Body of pancreas (tissue), 4 donors: Measurements from ENCODE around the gene QRFP. TPM values are rescaled to one million over a fixed set of nuclear protein-coding genes. Genes with fewer than 3 reads are reported as not detected.

Experiments used
- ATAC-seq: fragments of 150-250 bp; one replicate; pipeline ENCODE4 v1.9.1; 2016
- DNase-seq, 4 donors: peaks; one replicate each; pipeline ENCODE4 v3.0.0-alpha.2; 2019
- H3K27ac ChIP-seq, 4 donors: fragments of 200-600 bp; sonication (generic); 1 replicate in 3 of 4; 2 replicates in 1 of 4; pipeline versions ENCODE4 v1.5.1 to v1.6.1; 2016 to 2019; ENCODE audit warnings: mild to moderate bottlenecking in 1 of 4, mixed read lengths in 1 of 4, moderate library complexity in 1 of 4
- H3K27me3 ChIP-seq, 2 donors: fragments of 200-600 bp; sonication (generic); one replicate each; pipeline ENCODE4 v1.6.0; 2016; ENCODE audit warnings: mild to moderate bottlenecking in 1 of 2
- H3K36me3 ChIP-seq, 2 donors: fragments of 200-600 bp; sonication (generic); replicated peaks in 1 of 2; 2 replicates each; pipeline ENCODE4 v1.5.1; 2016; ENCODE audit warnings: low read depth in 2 of 2; ENCODE audit not compliant: insufficient read depth in 1 of 2
- H3K4me1 ChIP-seq: fragments of 200-600 bp; sonication (generic); one replicate; pipeline ENCODE4 v1.6.0; 2016
- H3K4me3 ChIP-seq, 2 donors: fragments of 200-600 bp; sonication (generic); 1 replicate in 1 of 2; 2 replicates in 1 of 2; pipeline ENCODE4 v1.5.1; 2016 to 2019
- H3K9me3 ChIP-seq, 3 donors: fragments of 200-600 bp; sonication (generic); 1 replicate in 2 of 3; 2 replicates in 1 of 3; pipeline ENCODE4 v1.5.1; 2016
- CTCF ChIP-seq, 7 experiments: fragments of 450-650 bp in 4 of 7; fragments of 200-600 bp in 3 of 7; sonication (generic) in 3 of 7; IDR thresholded peaks; one replicate each; pipeline ENCODE4 v1.5.1; 2016 to 2019; ENCODE audit warnings: antibody characterized with exemption in 7 of 7
- POLR2A ChIP-seq, 3 donors: fragments of 450-650 bp; IDR thresholded peaks; one replicate each; pipeline ENCODE4 v1.6.1; 2016; ENCODE audit warnings: antibody characterized with exemption in 3 of 3, mild to moderate bottlenecking in 2 of 3
- WGBS, 2 donors: methylation state at CpG; one replicate each; pipeline ENCODE4 v1.1.5; 2017; 5-methylcytosine and 5-hydroxymethylcytosine counted together
- intact Hi-C: fragments of 100-400 bp; cut with DNase I; formaldehyde crosslinking; loops from one replicate; pipeline ENCODE4 v1.15.1; 2023
- total RNA-seq, 2 donors: library from RNA; depleted of rRNA; stranded (reverse); fragments of >200 nt; gene quantifications; one replicate each; pipeline ENCODE4 v1.1.0, GENCODE V29; 2016

The QRFP gene
- total RNA-seq, 2 donors from 2014 or later = not detected

- peaks cover 44% of the 10 kb centered on the region for H3K4me1 ChIP-seq
- DNase-seq (peak in 3 of 4 donors; percentile 43 to 66 (median 51)), ATAC-seq (peak; percentile 64)
- intact Hi-C loops = no loop called here
- no peaks in the 10 kb centered on the region for H3K36me3 ChIP-seq
- H3K4me3 ChIP-seq = no peak overlapping the region
- 64 to 74% methylated on average over 11 to 13 of the region's 13 CpGs for WGBS, 2 donors
- TF ChIP-seq CTCF (IDR thresholded peaks at IDR 0.05) = no peak
- TF ChIP-seq POLR2A (IDR thresholded peaks at IDR 0.05) = no peak
- no peaks in the 10 kb centered on the region for H3K27me3 ChIP-seq
- H3K9me3 ChIP-seq = no peaks in the 10 kb centered on the region
- peak overlapping the region; percentile 1 to 78 (median 70) for H3K27ac ChIP-seq
Observed at GRCh38 chr9:130847306-130848217, 49.0 kb downstream of the QRFP start.

- no peak for TF ChIP-seq CTCF (IDR thresholded peaks at IDR 0.05)
- TF ChIP-seq POLR2A (IDR thresholded peaks at IDR 0.05) = no peak
- 42 to 47% methylated on average over 12 of the region's 12 CpGs for WGBS, 2 donors
- intact Hi-C loops = no loop called here
- Histone ChIP-seq H3K27ac (peak overlapping the region; percentile 40 to 78 (median 70)), H3K4me1 (peaks cover 44% of the 10 kb centered on the region), H3K27me3 (no peaks in the 10 kb centered on the region), H3K9me3 (no peaks in the 10 kb centered on the region), H3K36me3 (no peaks in the 10 kb centered on the region), H3K4me3 (no peak overlapping the region)
- DNase-seq = peak in 3 of 4 donors; percentile 31 to 47 (median 47)
- peak; percentile 41 for ATAC-seq
Observed at GRCh38 chr9:130846487-130847305, 49.9 kb downstream of the QRFP start.

GRCh38 chr9:130845901-130846481 is 50.6 kb downstream of the QRFP start:
- no peak overlapping the region for H3K4me3 ChIP-seq
- 44 to 55% methylated on average over 7 of the region's 7 CpGs for WGBS, 2 donors
- H3K27ac ChIP-seq = peak overlapping the region; percentile 40 to 78 (median 70)
- TF ChIP-seq CTCF (IDR thresholded peaks at IDR 0.05) (no peak), POLR2A (IDR thresholded peaks at IDR 0.05) (no peak)
- ATAC-seq = peak; percentile 23
- DNase-seq = no peak
- H3K4me1 ChIP-seq = peaks cover 44% of the 10 kb centered on the region
- intact Hi-C loops = no loop called here
- no peaks in the 10 kb centered on the region for H3K9me3 ChIP-seq
- no peaks in the 10 kb centered on the region for H3K36me3 ChIP-seq
- no peaks in the 10 kb centered on the region for H3K27me3 ChIP-seq

GRCh38 chr9:130845254-130845653 is 51.4 kb downstream of the QRFP start:
- H3K27me3 ChIP-seq = no peaks in the 10 kb centered on the region
- 78 to 81% methylated on average over 10 of the region's 10 CpGs for WGBS, 2 donors
- H3K27ac ChIP-seq = peak overlapping the region in 3 of 4 donors; percentile 66 to 78 (median 74)
- ATAC-seq (no peak), DNase-seq (no peak)
- H3K4me1 ChIP-seq = peaks cover 44% of the 10 kb centered on the region
- H3K36me3 ChIP-seq = no peaks in the 10 kb centered on the region
- intact Hi-C loops = no loop called here
- TF ChIP-seq POLR2A (IDR thresholded peaks at IDR 0.05) = no peak
- H3K9me3 ChIP-seq = no peaks in the 10 kb centered on the region
- H3K4me3 ChIP-seq = no peak overlapping the region

- TF ChIP-seq POLR2A (IDR thresholded peaks at IDR 0.05) (no peak), CTCF (IDR thresholded peaks at IDR 0.05) (no peak)
- Histone ChIP-seq H3K4me3 (no peak overlapping the region), H3K9me3 (no peaks in the 10 kb centered on the region), H3K27me3 (no peaks in the 10 kb centered on the region), H3K4me1 (peaks cover 54% of the 10 kb centered on the region), H3K36me3 (no peaks in the 10 kb centered on the region), H3K27ac (no peak overlapping the region)
- no peak for DNase-seq
- WGBS, 2 donors = 85% methylated on average over 4 of the region's 4 CpGs
- ATAC-seq = no peak
- intact Hi-C loops = no loop called here
Observed at GRCh38 chr9:130844044-130844451, 52.6 kb downstream of the QRFP start.
